NOMO-1 (cell line): Measurements from ENCODE around the gene SLC29A1.
"Not testable (repeated sequence)": the region's sequence is repeated elsewhere in the genome, so short reads cannot be mapped to it uniquely, and the experiment has no call there.

ENCODE experiments used
- DNase-seq, 2 experiments: peaks; one replicate each; lab custom pipeline; 2025; ENCODE audit not compliant: unreplicated experiment in 2 of 2; lab: John Stamatoyannopoulos, UW

Gene SLC29A1

DNA sequence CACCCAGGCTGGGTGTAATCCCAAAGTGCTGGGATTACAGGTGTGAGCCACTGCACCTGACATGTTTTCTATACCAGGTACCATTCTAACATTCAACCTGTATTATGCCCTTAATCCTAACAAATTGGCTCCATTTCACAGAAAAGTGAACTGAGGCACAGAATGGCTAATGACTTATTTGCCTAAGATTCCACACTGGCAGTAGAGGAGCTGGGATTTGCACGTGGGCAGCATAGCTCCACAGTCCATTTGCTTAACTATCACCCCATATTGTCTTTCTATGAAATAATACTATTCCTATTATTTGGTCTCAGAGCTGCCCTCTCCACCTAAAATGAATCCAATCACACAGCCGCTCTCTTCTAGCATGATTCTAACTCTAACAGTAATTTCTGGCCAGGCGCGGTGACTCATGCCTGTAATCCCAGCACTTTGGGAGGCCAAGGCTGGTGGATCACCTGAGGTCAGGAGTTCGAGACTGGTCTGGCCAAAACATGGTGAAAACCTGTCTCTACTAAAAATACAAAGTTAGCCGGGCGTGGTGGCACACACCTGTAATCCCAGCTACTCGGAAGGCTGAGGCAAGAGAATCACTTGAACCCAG is 30.0 kb upstream of the SLC29A1 start:
- DNase-seq, result no peak

DNA sequence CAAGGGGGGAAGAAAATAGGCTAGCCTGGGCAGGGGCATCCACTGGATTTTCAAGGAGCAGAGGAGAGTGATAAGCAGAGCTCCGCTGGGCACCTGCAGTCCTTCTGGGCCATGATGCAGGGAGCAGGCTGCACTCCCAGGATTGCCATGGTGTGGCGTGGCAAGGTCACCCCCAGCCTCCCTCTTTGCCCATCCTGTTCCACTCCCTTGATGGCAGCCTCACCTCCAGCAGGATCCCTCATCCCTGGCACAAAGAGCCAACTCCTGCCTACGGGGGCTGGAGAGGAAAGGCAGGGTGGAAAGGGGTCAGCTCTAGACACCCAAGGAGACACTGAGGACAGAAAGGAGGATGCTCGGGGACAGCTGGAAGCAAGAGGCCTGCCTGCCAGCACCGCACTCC is 29.1 kb upstream of the SLC29A1 start:
- no peak for DNase-seq

DNA sequence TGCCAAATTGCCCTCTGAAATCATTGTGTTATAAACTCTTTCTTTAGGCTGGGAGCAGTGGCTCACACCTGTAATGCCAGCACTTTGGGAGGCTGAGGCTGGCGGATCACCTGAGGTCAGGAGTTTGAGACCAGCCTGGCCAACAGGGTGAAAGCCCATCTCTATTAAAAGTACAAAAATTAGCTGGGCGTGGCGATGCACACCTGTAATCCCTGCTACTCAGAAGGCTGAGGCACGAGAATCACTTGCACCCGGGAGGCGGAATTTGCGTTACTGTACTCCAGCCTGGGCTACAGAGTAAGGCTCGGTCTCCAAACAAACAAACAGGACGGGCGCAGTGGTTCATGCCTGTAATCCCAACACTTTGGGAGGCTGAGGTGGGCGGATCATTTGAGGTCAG is 27.0 kb upstream of the SLC29A1 start:
- not testable (repeated sequence) for DNase-seq

DNA sequence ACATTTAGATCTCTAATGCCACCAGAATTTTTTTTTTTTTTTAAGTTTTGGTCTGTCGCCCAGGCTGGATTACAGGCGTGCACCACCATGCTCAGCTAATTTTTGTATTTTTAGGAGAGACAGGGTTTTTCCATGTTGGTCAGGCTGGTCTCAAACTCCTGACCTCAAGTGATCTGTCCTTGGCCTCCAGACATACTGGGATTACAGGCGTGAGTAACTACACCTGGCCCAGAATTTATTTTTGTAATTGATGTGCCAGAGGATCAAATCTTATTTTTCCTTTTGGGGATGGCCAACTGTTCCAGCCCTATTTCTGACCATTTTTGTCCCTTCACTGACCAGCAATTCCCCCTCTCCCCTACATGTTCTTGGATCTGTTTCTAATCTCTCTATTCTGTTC is 24.7 kb upstream of the SLC29A1 start:
- DNase-seq, result no peak

DNA sequence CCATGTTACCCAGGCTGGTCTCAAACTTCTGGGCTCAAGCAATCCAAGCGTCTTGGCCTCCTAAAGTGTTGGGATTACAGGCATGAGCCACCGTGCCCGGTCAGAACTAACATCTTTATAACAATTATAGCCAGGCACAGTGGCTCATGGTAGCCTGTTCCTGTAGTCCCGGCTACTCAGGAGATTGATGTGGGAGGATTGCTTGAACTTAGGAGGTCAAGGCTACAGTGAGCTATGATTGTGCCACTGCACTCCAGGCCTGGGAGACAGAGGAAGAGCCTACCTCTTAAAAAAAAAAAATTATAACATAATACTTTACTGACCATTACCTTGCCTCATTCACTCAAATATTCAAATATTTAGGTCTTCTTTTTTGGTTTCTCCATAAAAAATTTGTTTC is 23.5 kb upstream of the SLC29A1 start:
- DNase-seq, result no peak

DNA sequence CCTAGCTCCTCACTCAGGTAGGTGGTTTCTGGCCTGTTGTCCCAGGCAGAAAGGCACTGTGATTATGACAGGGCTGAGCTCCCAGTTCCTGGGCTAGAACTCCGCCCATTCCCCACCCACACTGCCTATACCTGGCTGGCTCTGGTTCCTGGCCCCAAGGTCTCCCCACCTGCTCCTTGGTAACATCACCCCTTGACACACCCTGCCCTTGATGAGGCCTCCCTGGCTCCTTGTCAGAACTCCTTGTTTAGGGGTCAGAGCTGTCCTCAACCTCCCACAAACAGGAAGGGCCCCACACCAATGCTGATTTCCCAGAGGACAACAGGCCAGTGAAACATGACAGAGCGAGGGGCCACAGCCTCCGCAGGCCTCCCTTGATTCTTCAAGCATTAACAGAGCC is 22.2 kb upstream of the SLC29A1 start:
- no peak for DNase-seq

DNA sequence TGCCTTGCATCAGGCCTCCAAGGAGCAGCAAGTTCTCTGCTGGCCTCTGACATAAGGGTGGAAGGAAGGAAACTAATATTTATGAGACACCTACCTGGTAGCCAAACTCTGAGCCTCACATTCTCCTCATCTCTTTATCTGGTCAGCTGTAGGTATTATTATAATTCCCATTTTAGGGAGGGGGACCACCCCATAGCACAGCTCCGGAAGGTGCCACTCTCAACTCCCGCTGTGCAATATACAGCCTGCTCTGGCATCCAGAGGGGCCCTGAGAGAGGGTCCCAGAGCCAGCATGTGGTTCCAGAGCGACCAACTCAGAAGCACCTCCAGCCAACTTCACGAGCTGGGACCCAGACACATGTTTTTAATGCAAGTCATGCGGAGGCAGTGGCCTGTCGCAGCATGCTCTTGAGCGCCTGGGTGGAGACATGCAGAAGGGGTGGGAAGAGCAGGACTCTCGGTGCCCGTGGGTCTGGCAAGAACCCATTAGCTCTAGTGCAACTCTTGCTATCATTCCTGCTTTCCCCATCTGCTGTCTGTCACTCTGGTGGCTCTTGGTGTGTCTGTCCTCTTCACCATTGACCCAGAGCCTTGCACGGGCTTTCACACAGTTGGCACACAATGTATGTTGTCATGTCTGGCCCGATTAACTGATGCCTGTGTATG is 21.6 kb upstream of the SLC29A1 start:
- no peak for DNase-seq

DNA sequence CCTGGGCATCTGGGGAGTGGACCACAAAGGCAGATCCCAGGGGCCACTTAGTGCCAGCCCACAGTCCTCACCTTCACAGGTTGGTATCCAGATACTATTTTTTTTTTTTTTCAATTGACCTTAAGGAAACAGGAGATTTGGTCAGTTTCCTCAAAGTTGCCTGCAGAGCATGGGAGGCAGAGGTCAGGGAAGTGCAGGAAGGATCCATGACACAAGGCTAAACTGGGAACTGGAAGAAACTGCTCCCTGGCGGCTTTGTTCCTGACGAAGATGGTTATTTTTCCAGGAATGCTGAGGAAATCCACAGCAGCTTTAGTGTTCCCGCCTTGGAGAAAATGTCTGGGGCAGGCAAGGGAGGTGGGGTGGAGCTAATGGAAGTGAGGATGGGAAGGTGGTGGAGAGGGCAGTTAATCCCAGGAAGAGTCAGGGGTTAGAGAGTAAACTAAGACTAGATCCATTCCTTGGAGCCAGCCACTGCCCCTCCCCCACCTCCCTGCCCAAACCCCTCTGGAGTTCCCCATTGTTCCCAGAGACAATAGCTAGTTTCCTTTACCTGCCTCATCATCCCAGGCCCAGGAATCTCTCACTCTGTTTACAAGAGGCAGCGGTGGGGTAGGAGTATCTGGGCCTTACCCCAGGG is 20.9 kb upstream of the SLC29A1 start:
- DNase-seq, result no peak

DNA sequence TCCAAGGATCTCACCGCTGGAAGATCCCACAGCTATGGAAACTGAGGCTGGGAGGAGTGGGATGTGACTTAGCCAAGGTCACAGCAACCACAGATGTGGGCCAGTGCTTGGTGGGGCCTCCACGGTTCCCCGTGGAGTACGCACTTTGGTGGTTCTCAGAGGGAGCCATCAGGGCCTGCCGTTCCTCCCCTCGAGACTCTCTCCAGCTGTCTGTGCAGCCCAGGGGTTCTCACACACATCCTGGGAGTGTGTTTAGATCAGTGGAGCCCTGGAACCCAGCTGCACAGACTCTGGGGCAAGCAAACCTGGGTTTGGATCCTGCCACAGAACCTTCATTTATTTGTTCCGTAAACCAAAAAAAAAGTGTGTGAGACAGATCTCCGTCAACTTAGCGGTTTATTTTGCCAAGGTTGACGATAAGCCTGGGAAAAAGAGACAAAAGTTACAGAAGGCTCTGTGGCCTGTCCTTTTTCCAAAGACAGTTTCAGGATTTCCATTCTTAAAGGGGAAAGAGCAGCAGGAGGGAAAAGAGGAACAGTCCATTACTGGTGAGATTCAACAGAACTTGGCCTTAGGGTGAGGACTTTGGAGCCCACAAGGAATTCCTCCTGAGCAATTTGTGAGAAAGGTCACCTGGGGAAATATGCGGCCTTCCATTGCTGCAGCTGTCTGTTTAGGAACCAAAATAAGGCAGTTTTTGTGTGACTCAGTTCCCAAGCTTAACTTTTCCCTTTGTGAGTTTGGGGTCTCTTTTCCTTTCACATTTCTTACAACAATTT is 20.2 kb upstream of the SLC29A1 start:
- DNase-seq, result no peak

DNA sequence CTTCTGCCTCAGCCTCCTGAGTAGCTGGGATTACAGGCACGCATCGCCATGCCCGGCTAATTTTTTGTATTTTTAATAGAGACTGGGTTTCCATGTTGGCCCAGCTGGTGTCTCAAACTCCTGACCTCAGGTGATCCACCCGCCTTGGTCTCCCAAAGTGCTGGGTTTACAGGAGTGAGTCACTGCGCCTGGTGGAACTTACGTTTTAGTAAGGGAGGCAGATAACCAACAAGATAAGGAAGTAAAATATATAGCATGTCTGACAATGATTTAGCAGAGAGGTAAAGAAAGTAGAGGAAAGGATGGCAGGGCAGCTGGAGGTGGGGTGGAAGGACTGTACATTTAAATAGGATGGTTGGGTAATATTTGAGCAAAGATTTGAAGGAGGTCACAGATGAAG is 19.4 kb upstream of the SLC29A1 start:
- peak; percentile 6 to 34 for DNase-seq

DNA sequence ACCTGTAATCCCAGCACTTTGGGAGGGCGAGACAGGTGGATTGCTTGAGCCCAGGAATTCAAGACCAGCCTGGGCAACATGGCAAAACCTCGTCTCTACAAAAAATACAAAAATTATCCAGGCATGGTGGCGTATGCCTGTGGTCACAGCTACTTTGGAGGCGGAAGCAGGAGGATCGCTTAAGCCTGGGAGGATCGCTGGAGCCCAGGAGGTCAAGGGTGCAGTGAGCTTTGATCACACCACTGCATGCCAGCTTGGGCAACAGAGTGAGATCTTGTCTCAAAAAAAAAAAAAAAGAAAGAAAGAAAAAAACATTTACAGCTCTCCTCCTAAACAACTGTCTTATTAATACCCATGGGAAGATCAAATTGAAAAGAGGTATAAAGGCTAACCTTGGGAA is 15.4 kb upstream of the SLC29A1 start:
- DNase-seq, result no peak

DNA sequence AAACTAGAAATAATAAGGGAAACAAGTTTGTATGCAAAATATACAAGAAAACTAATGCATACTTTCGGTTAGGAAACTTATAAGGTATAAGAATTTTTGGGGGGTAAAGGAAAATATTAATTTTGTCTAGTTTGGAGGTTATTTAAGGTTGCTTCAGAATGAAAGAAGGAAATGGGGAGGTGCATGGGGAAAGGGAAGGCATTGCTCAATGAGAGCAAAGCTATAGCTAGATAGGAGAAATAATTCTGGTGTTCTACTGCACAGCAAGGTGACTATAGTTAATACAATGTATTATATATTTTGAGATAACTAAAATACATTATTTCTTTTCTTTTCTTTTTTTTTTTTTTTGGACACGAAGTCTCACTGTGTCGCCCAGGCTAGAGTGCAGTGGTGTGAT is 12.1 kb upstream of the SLC29A1 start:
- DNase-seq, result peak; percentile 24 to 72

DNA sequence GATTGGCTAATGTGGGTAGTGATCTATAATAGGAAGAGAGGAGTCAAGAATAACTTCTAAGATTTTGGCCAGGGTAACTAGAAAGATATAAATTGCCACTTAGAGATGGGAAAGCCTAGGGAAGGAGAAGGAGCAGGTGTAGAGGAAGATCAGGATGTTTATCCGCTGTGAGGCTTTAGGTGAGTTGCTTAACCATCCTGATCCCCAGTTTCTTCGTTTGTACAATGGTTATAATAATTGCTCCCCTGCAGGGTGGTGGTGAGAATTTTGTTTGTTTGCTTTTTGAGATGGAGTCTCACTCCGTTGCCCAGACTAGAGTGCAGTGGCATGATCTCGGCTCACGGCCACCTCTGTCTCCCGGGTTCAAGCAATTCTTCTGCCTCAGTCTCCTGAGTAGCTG is 9.1 kb upstream of the SLC29A1 start:
- no peak for DNase-seq

DNA sequence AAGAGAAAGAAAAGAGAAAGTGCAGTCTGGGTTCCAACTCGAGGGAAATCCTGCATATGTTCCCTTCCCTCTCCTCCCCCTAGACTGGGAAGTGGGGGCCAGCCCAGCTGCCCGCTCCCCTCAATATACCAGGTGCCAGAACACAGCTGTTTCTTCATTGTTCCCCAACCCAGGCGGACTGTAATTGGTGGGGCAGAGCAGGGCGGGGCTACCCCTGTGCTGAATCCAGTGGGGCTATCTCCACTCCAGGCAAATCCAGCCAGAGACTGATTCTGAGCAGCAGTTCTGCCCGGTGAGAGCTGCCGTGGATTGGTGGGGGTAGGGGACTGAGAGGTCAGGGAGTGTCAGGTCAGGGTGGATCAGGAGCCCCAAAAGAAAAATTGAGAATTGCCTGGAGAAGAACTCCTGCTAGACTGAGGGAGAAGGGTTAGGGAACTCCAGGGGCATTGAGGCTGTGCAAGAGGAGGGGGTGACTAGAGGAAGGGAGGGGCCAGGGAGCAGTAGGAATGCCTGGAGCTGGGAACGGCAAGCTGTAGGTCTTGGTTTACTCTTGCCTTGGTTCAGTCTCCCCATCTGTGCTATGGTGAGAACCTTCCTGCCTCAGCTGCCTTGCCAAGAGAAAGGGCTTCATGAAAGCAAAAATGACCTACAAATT is 6.6 kb upstream of the SLC29A1 start, which contains the start of gene MYMX:
Gene MYMX (plus strand): TSS at position 250 of the 655 bp plus-strand sequence. CDS start 546 bp downstream, outside the sequence.
- DNase-seq, result no peak

DNA sequence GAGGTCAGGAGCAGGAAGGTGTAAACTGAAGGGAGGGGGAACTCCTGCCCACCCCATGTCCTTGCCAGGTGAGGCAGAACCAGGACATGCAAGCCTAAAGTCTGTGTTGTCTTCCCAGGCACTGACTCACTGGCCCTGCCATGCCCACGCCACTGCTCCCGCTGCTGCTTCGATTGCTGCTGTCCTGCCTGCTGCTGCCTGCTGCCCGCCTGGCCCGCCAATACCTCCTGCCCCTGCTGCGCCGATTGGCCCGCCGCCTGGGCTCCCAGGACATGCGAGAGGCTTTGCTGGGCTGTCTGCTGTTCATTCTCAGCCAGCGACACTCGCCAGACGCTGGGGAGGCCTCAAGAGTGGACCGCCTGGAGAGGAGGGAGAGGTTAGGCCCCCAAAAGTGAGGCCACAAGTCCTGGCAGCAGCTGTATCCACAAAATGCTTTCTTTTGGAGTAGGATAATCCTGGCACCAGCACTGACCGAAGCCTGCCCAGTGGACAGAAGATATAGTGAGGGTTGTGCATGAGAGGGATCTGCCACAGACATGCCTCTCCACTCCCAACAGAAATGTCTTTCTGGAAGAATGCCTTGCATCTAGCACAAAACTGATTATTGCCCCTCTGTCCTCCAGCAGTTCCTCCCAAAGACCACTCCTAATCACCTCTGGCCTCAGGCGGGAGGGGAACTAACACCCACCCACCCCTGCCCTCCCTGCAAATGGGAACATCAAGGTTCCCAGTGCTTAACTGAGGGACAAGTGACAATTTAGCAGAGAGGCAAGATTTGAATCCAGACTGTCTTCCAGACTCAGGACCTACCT is 5.9 kb upstream of the SLC29A1 start:
- DNase-seq, result no peak

DNA sequence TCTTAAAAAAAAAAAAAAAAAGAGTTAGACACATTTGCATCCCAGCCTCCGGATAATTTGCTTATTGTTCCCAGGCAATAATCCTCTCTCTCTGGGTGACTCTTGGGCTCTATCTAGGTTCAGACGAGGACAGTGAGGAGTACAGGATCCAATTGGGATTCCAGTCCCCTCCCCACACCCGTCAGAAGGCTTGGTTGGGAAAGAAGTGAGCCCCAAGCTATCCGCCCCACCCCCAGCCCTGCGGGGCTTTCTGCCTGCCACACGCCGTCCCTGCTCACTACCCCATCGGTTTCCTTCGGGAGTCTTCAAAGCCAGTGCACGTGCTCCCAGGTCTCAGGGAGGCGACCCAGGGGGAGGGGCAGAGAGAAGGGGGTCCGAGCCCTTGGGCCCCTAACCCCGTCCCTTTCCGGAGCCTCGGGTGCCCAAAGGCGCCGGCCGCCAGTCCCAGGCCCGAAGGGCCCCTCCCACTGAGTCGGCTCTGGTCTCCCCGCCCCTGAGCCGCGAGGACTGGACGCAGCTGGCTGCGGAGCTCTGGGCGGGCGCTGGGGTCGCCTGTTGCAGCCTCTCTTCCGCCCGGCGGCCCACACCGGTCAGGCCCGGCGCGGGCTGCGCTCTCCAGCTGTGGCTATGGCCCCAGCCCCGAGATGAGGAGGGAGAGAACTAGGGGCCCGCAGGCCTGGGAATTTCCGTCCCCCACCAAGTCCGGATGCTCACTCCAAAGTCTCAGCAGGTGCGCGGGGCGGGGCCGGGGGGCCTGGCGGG is 4.2 kb upstream of the SLC29A1 start:
- peak; percentile 79 to 80 for DNase-seq

DNA sequence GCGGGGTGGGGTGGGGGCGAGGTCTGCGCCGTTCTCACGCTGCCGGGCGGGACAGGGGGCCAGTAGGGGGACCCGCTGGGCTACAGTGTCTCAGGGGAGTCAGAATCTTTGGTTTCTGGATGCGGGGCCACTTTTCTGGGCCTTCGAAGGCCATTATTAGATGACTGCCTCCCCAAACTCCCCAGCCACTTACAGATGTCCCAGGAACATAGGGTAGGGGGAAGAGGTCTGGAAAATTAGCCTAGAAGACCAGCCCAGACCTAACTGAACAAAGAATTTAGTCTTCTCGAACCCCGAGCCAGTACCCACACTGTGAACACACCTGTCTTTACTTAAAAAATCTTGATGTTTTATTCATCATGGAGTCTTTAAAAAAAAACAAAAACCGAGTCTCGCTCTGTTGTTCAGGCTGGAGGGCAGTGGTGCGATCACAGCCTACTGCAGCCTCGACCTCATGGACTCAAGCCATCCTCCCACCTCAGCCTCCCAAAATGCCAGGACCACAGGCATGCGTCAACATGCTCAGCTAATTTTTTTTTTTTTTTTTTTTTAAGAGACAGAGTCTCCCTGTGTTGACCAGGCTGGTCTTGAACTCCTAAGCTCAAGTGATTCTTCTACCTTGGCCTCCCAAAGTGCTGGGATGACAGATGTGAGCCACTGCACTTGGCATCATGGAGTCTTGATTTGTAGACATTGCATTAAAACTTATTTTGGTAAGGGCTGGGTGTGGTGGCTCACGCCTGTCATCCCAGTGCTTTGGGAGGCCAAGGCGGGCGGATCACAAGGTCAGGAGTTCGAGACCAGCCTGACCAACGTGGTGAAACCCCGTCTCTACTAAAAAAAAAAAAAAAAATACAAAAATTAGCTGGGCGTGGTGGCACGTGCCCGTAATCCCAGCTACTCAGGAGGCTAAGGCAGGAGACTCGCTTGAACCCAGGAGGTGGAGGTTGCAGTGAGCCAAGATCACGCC is 3.3 kb upstream of the SLC29A1 start:
- no peak for DNase-seq

DNA sequence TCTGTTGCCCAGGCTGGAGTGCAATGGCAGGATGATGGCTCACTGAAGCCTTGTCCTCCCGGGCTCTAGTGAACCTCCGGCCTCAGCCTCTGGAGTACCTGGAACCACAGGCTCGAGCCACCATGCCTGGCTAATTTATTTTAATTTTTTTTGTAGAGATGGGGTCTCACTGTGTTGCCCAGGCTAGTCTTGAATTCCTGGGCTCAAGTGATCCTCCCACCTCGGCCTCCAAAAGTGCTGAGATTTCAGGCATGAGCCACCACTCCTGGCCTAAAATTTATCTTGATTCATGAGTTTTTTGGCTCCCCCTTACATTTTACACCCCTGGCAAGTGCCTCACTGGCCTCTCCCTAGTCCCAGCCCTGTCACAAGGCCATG is 2.5 kb upstream of the SLC29A1 start:
- no peak for DNase-seq
